ENCODE data around the gene ZNF594. TPM values are rescaled to one million over a fixed set of nuclear protein-coding genes. Genes with fewer than 3 reads are reported as not detected.
A peak's percentile ranks its signal among the peaks of the same experiment; 100 is the strongest.
"Not testable (repeated sequence)": the region's sequence is repeated elsewhere in the genome, so short reads cannot be mapped to it uniquely, and the experiment has no call there.

Gene ZNF594
- total RNA-seq, 1 donor, result 8.7 TPM

GRCh38 chr17:5236938-5237540, 45.4 kb upstream of the ZNF594 start:
- Histone ChIP-seq H3K79me2 (ENCODE audit: insufficient read depth, low read length) (no peaks in the 10 kb centered on the region), H3K9me3 (ENCODE audit: low read depth, low read length) (no peaks in the 10 kb centered on the region), H2AFZ (ENCODE audit: low read length) (no peak overlapping the region), H3K36me3 (ENCODE audit: insufficient read depth, low read length) (no peaks in the 10 kb centered on the region), H3K27me3 (ENCODE audit: insufficient read depth, low read length) (no peaks in the 10 kb centered on the region), H3K4me2 (ENCODE audit: insufficient read depth, low read length) (no peak overlapping the region), H3K4me3 (ENCODE audit: insufficient read depth, low read length) (no peak overlapping the region), H3K27ac (ENCODE audit: low read depth, low read length) (no peak overlapping the region), H3K4me1 (ENCODE audit: insufficient read depth, low read length) (no peaks in the 10 kb centered on the region), H4K20me1 (ENCODE audit: insufficient read depth, low read length) (no peaks in the 10 kb centered on the region)
- no peak for DNase-seq (ENCODE audit: insufficient read length, low spot score, missing footprints)
- no peak for TF ChIP-seq CTCF (IDR thresholded peaks at IDR 0.05; ENCODE audit: extremely low read depth, low read depth, low read length)

- Histone ChIP-seq H3K9me3 (ENCODE audit: low read depth, low read length) (no peaks in the 10 kb centered on the region), H3K27ac (ENCODE audit: low read depth, low read length) (no peak within 1 kb of the TSS), H3K79me2 (ENCODE audit: insufficient read depth, low read length) (no peaks in the 10 kb centered on the region), H3K36me3 (ENCODE audit: insufficient read depth, low read length) (no peaks in the 10 kb centered on the region), H4K20me1 (ENCODE audit: insufficient read depth, low read length) (no peaks in the 10 kb centered on the region), H3K4me2 (ENCODE audit: insufficient read depth, low read length) (no peak within 1 kb of the TSS), H2AFZ (ENCODE audit: low read length) (no peak within 1 kb of the TSS), H3K27me3 (ENCODE audit: insufficient read depth, low read length) (no peaks in the 10 kb centered on the region), H3K4me3 (ENCODE audit: insufficient read depth, low read length) (no peak within 1 kb of the TSS), H3K4me1 (ENCODE audit: insufficient read depth, low read length) (no peaks in the 10 kb centered on the region)
- no peak for TF ChIP-seq CTCF (IDR thresholded peaks at IDR 0.05; ENCODE audit: extremely low read depth, low read depth, low read length)
- no peak for DNase-seq (ENCODE audit: insufficient read length, low spot score, missing footprints)
Measured at GRCh38 chr17:5234645-5235576, 43.2 kb upstream of the ZNF594 start, which contains the start of gene SCIMP. Gene SCIMP, minus strand, starts transcription at chr17:5234860. Its CDS starts 105 bp downstream, at chr17:5234755.

GRCh38 chr17:5233492-5233891, 41.8 kb upstream of the ZNF594 start:
- not testable (repeated sequence) for H3K27me3 ChIP-seq (ENCODE audit: insufficient read depth, low read length); H3K4me3 ChIP-seq (ENCODE audit: insufficient read depth, low read length); H3K9me3 ChIP-seq (ENCODE audit: low read depth, low read length); DNase-seq (ENCODE audit: insufficient read length, low spot score, missing footprints); H3K4me1 ChIP-seq (ENCODE audit: insufficient read depth, low read length); H3K79me2 ChIP-seq (ENCODE audit: insufficient read depth, low read length); H3K27ac ChIP-seq (ENCODE audit: low read depth, low read length); H3K36me3 ChIP-seq (ENCODE audit: insufficient read depth, low read length); H3K4me2 ChIP-seq (ENCODE audit: insufficient read depth, low read length); H2AFZ ChIP-seq (ENCODE audit: low read length); H4K20me1 ChIP-seq (ENCODE audit: insufficient read depth, low read length)

GRCh38 chr17:5226940-5227878, 35.5 kb upstream of the ZNF594 start:
- H3K79me2 ChIP-seq (ENCODE audit: insufficient read depth, low read length), result no peaks in the 10 kb centered on the region
- no peak overlapping the region for H3K4me2 ChIP-seq (ENCODE audit: insufficient read depth, low read length)
- no peak overlapping the region for H3K27ac ChIP-seq (ENCODE audit: low read depth, low read length)
- TF ChIP-seq CTCF (IDR thresholded peaks at IDR 0.05; ENCODE audit: extremely low read depth, low read depth, low read length), result no peak
- no peak overlapping the region for H2AFZ ChIP-seq (ENCODE audit: low read length)
- no peaks in the 10 kb centered on the region for H3K9me3 ChIP-seq (ENCODE audit: low read depth, low read length)
- no peak overlapping the region for H3K4me3 ChIP-seq (ENCODE audit: insufficient read depth, low read length)
- H4K20me1 ChIP-seq (ENCODE audit: insufficient read depth, low read length), result no peaks in the 10 kb centered on the region
- no peaks in the 10 kb centered on the region for H3K4me1 ChIP-seq (ENCODE audit: insufficient read depth, low read length)
- no peaks in the 10 kb centered on the region for H3K36me3 ChIP-seq (ENCODE audit: insufficient read depth, low read length)
- DNase-seq (ENCODE audit: insufficient read length, low spot score, missing footprints), result peak; percentile 42
- no peaks in the 10 kb centered on the region for H3K27me3 ChIP-seq (ENCODE audit: insufficient read depth, low read length)

Data from osteoblast (primary cell).